ENCODE results near the gene CSNK2A1.

CSNK2A1 gene

GRCh38 chr20:434661-435419 lies 108.8 kb downstream of the CSNK2A1 start:
- DNase-seq (ENCODE audit: low read depth, low spot score) = no peak
- H3K27ac ChIP-seq = peak overlapping the region; percentile 59

DNA sequence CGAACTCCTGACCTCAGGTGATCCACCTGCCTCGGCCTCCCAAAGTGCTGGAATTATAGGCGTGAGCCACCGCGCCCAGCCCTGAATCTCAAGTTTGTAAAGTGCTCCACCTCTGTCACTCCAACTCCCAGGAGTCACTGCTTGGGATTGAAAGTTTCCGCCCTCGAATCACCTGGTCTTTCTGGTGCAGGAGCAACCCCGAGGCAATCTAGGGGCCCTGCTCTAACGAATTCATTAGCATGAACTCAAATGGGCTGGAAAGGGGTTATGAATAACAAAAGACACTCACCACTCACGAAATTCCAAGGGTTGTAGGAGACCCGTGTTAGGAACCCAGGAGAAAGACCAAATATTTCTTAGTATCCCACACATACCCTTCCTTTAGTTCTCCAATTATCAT lies 109.4 kb downstream of the CSNK2A1 start:
- H3K27ac ChIP-seq = peak overlapping the region; percentile 59
- no peak for DNase-seq (ENCODE audit: low read depth, low spot score)

GRCh38 chr20:433300-433975 lies 110.2 kb downstream of the CSNK2A1 start:
- peak overlapping the region; percentile 59 for H3K27ac ChIP-seq
- DNase-seq (ENCODE audit: low read depth, low spot score) = peak; percentile 6

GRCh38 chr20:432677-433299 lies 110.8 kb downstream of the CSNK2A1 start:
- peak overlapping the region; percentile 59 for H3K27ac ChIP-seq
- DNase-seq (ENCODE audit: low read depth, low spot score) = no peak

GRCh38 chr20:432208-432607 lies 111.4 kb downstream of the CSNK2A1 start:
- no peak for DNase-seq (ENCODE audit: low read depth, low spot score)
- peak overlapping the region; percentile 59 for H3K27ac ChIP-seq

DNA sequence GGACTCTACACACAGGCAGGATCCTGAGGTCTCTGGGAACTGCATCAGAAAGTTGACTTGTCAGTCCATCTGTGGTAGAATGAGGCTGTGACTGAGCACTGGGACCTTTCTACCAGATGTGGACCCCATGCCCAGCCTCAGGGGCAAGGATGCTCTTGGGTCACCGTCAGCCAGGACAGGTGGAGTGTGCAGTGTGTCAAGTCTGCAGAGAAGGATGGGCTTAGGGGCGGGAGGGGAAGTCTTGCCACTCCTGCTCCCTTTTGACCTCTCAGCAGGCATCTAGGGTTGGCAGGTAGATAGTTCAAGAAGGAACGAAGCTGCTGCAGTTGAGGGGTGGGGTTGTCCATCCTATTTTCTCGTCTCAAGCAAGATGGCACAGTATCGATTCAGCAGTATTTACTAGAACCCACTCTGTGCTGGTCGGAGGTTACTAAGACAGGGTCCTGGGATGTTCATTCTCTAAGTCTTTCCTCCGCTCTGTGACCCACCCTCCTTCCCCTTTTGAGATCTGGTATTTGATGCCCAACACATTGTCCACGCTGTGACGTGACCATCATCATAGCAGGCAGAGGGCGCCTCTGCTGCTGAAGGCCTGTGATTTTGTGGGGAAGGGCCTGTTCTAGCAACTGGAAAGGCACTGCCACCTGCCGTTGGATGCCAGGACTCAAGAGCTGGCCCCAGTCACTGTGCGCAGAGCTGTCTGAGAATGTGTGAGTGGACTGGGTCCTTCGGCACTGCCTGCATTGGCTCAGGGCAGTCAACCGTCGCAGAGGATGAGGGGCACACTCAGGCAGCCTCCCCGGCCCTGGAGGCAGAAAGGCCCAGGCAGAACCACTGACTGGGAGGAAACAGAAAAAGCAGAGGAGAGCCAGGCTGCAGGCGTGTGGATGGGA lies 112.3 kb downstream of the CSNK2A1 start:
- peak overlapping the region; percentile 59 for H3K27ac ChIP-seq
- peak; percentile 8 for DNase-seq (ENCODE audit: low read depth, low spot score)

DNA sequence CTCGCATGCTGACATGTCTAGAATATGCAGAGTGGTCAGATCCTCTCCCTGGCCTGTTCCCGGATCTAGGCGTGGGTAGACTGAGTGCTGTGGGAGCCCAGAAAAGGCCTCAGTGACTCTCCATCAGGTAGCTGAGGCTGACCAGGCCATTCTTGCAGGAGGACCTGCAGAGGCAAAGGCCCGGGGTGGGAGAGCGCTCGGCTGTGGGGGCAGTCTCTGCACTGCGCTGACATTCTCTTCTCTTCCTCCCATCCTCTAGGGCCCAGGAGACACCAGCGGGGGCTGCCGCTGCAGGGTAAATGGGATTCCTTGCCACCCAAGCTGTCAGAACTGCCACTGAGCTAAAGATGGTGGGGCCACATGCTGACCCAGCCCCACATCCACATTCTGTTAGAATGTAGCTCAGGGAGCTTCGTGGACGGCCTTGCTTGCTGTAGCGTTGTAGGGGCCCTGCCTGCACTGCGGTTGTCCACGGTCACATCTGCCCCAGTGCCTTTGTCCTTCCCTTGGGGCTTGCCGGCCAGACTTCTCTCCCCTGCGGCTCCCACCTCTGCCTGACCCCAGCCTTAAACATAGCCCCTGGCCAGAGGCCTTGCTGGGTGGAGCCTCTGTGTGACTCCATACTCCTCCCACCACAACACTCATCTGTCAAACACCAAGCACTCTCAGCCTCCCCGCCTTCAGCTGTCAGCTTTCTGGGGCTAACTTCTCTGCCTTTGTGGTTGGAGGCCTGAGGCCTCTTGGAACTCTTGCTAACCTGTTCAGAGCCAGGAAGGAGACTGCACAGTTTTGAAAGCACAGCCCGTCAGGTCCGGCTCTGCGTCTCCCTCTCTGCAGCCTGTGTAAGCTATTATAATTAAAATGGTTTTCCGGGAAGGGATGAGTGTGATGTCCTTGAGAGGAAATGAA lies 113.2 kb downstream of the CSNK2A1 start:
- H3K27ac ChIP-seq = peak overlapping the region; percentile 59
- no peak for DNase-seq (ENCODE audit: low read depth, low spot score)

- peak overlapping the region; percentile 59 for H3K27ac ChIP-seq
- no peak for DNase-seq (ENCODE audit: low read depth, low spot score)
Observed at GRCh38 chr20:428658-429200, 114.9 kb downstream of the CSNK2A1 start.

GRCh38 chr20:427849-428657 lies 115.5 kb downstream of the CSNK2A1 start:
- H3K27ac ChIP-seq = peak overlapping the region; percentile 26
- no peak for DNase-seq (ENCODE audit: low read depth, low spot score)

- H3K27ac ChIP-seq = peak overlapping the region; percentile 26
- no peak for DNase-seq (ENCODE audit: low read depth, low spot score)
Observed at GRCh38 chr20:427401-427800, 116.2 kb downstream of the CSNK2A1 start.

GRCh38 chr20:426566-426965 lies 117.0 kb downstream of the CSNK2A1 start:
- H3K27ac ChIP-seq = no peak overlapping the region
- no peak for DNase-seq (ENCODE audit: low read depth, low spot score)
